ENCODE measurements around the gene SLC44A3. TPM values are rescaled to one million over a fixed set of nuclear protein-coding genes. Genes with fewer than 3 reads are reported as not detected.

Gene SLC44A3
- polyA plus RNA-seq, 2 of the 4 experiments (the other 2 are of a cell fraction) = 1.9 to 5.4 TPM

GRCh38 chr1:94862718-94863117, 42.6 kb downstream of the SLC44A3 start:
- WGBS (ENCODE audit: missing lambda C conversion rate) = 90% methylated on average over 2 of the region's 2 CpGs
- CTCF ChIA-PET = interaction anchor here (4.1 to 7.5 kb wide), 3 partner anchors 9 to 181 kb away, joined by 28 to 51 read pairs (median 36); no protein-coding TSS in a partner anchor
- H3K4me1 ChIP-seq = peaks cover 42% of the 10 kb centered on the region
- ATAC-seq (no peak), DNase-seq (ENCODE audit: low read depth in 1 of 2, low spot score in 1 of 2) (no peak), FAIRE-seq (no peak)
- POLR2A ChIA-PET = no interaction called here
- TF ChIP-seq NR3C1 (IDR thresholded peaks at IDR 0.05) (no peak), PHF8 (IDR thresholded peaks at IDR 0.05; ENCODE audit: borderline replicate concordance, low read depth) (no peak), KDM1A (IDR thresholded peaks at IDR 0.05; ENCODE audit: low read depth) (no peak), JUN (IDR thresholded peaks at IDR 0.05) (no peak), JUNB (IDR thresholded peaks at IDR 0.05) (no peak), MYC (IDR thresholded peaks at IDR 0.05; ENCODE audit: borderline replicate concordance, low read length) (no peak), HDAC2 (IDR thresholded peaks at IDR 0.05) (no peak), SMC3 (IDR thresholded peaks at IDR 0.05) (no peak)
- H3K27ac ChIP-seq = peak overlapping the region; percentile 77 to 85
- no peak overlapping the region for H3K4me3 ChIP-seq
- H3K9me3 ChIP-seq = no peaks in the 10 kb centered on the region
- peak overlapping the region; percentile 88; the same call in 2 of the 3 replicates for H3K4me2 ChIP-seq

- Histone ChIP-seq H3K4me2 (peak overlapping the region; percentile 88), H3K27ac (peak overlapping the region; percentile 77 to 85), H3K4me3 (peak overlapping the region; percentile 1; the same call in 1 of the 3 replicates), H3K4me1 (peaks cover 37% of the 10 kb centered on the region), H3K9me3 (no peaks in the 10 kb centered on the region)
- FAIRE-seq (no peak), DNase-seq (ENCODE audit: low read depth in 1 of 2, low spot score in 1 of 2) (no peak), ATAC-seq (no peak)
- 0% methylated on average over 2 of the region's 2 CpGs for WGBS (ENCODE audit: missing lambda C conversion rate)
- ChIA-PET POLR2A (no interaction called here), CTCF (interaction anchor here (4.1 to 7.5 kb wide), 3 partner anchors 10 to 181 kb away, joined by 28 to 51 read pairs (median 36); no protein-coding TSS in a partner anchor)
- no peak for TF ChIP-seq POLR2AphosphoS2 (conservative IDR thresholded peaks at IDR 0.05; ENCODE audit: low read length)
- no peak for TF ChIP-seq HMGXB4 (CRISPR knock-in tag; IDR thresholded peaks at IDR 0.05; ENCODE audit: borderline replicate concordance)
- TF ChIP-seq CHD2 (IDR thresholded peaks at IDR 0.05; ENCODE audit: low read length, partially characterized antibody) = no peak
- TF ChIP-seq NR3C1 (IDR thresholded peaks at IDR 0.05) = no peak
- no peak for TF ChIP-seq MAX (IDR thresholded peaks at IDR 0.05)
- no peak for TF ChIP-seq HES2 (IDR thresholded peaks at IDR 0.05)
- TF ChIP-seq TFCP2L1 (CRISPR knock-in tag; IDR thresholded peaks at IDR 0.05) = no peak
- no peak for TF ChIP-seq ZC3H11A (IDR thresholded peaks at IDR 0.05)
- no peak for TF ChIP-seq NFE2L2 (conservative IDR thresholded peaks at IDR 0.05; ENCODE audit: low read length)
- TF ChIP-seq PHF8 (IDR thresholded peaks at IDR 0.05; ENCODE audit: borderline replicate concordance, low read depth) = no peak
- no peak for TF ChIP-seq CHD4 (IDR thresholded peaks at IDR 0.05; ENCODE audit: borderline replicate concordance)
- no peak for TF ChIP-seq SREBF2 (IDR thresholded peaks at IDR 0.05)
- TF ChIP-seq RFX5 (IDR thresholded peaks at IDR 0.05) = no peak
- no peak for TF ChIP-seq POLR2A (IDR thresholded peaks at IDR 0.05; ENCODE audit: low read length)
- TF ChIP-seq ESRRA (IDR thresholded peaks at IDR 0.05; ENCODE audit: borderline replicate concordance, low read length) = no peak
- no peak for TF ChIP-seq MAFK (IDR thresholded peaks at IDR 0.05; ENCODE audit: partially characterized antibody)
- TF ChIP-seq CEBPB (IDR thresholded peaks at IDR 0.05) = no peak
- TF ChIP-seq HDAC2 (IDR thresholded peaks at IDR 0.05) = no peak
- no peak for TF ChIP-seq PBX3 (IDR thresholded peaks at IDR 0.05)
These were observed 43.2 kb downstream of the SLC44A3 start for GRCh38 chr1:94863297-94863911.
